ENCODE measurements around the gene GRB10.

Gene GRB10

GRCh38 chr7:50619684-50620083 is 163.0 kb downstream of the GRB10 start:
- no peak overlapping the region for H3K14ac ChIP-seq (ENCODE audit: low read length)
- H2BK15ac ChIP-seq (ENCODE audit: low read length) = no peak overlapping the region
- H3K36me3 ChIP-seq (replicated peaks in 1 of 2; ENCODE audit: control insufficient read depth in 2 of 2, insufficient read depth in 2 of 2, low read length in 2 of 2) = peaks cover 7 to 73% of the 10 kb centered on the region in 2 donors
- no peak overlapping the region for H2AFZ ChIP-seq (ENCODE audit: low read length)
- H3K4me1 ChIP-seq (ENCODE audit: control insufficient read depth in 2 of 2, insufficient read depth in 1 of 2, low read depth in 1 of 2, low read length in 2 of 2) = peaks cover 0 to 2% of the 10 kb centered on the region in 2 donors
- no peaks in the 10 kb centered on the region for H3K27me3 ChIP-seq (ENCODE audit: control insufficient read depth in 3 of 3, insufficient read depth in 3 of 3, low read depth in 1 of 3, low read length in 3 of 3)
- no peaks in the 10 kb centered on the region for H3K79me1 ChIP-seq (ENCODE audit: low read depth, low read length)
- H3K9ac ChIP-seq (ENCODE audit: low read depth, low read length, poor library complexity) = peak overlapping the region; percentile 56
- H3K18ac ChIP-seq (ENCODE audit: low read length) = peak overlapping the region; percentile 20
- H2BK12ac ChIP-seq (ENCODE audit: low read length) = no peak overlapping the region
- H3K4ac ChIP-seq (ENCODE audit: low read length) = no peak overlapping the region
- H2BK120ac ChIP-seq (ENCODE audit: low read depth, low read length) = no peak overlapping the region
- H2BK5ac ChIP-seq (ENCODE audit: low read length) = no peak overlapping the region
- H3K23ac ChIP-seq (ENCODE audit: low read depth, low read length, poor library complexity) = no peak overlapping the region
- H3K4me3 ChIP-seq (ENCODE audit: low read length in 2 of 2) = no peak overlapping the region
- peaks cover 0 to 2% of the 10 kb centered on the region in 2 donors for H3K9me3 ChIP-seq (replicated peaks in 1 of 2; ENCODE audit: control insufficient read depth in 2 of 2, insufficient read depth in 1 of 2, low read depth in 1 of 2, low read length in 2 of 2)
- no peak overlapping the region for H4K91ac ChIP-seq (ENCODE audit: low read depth, low read length, poor library complexity)
- no peak for DNase-seq (ENCODE audit: low spot score)
- H2AK5ac ChIP-seq (ENCODE audit: low read depth, low read length) = no peak overlapping the region
- no peak overlapping the region for H3K27ac ChIP-seq (replicated peaks; ENCODE audit: low read length)
- WGBS, 2 donors (ENCODE audit: extremely low coverage in 2 of 2, insufficient read length in 2 of 2, insufficient replicate concordance in 1 of 2) = no CpG with 5 or more reads among the region's 14 CpGs
- H3K4me2 ChIP-seq (ENCODE audit: insufficient read depth, low read length, poor library complexity, severe bottlenecking) = no peak overlapping the region
- peak overlapping the region; percentile 70 for H4K8ac ChIP-seq (ENCODE audit: low read depth, low read length)

GRCh38 chr7:50618281-50618680 is 164.4 kb downstream of the GRB10 start:
- WGBS, 2 donors (ENCODE audit: extremely low coverage in 2 of 2, insufficient read length in 2 of 2, insufficient replicate concordance in 1 of 2) = no CpG with 5 or more reads among the region's 5 CpGs
- Histone ChIP-seq H3K27me3 (ENCODE audit: control insufficient read depth in 3 of 3, insufficient read depth in 3 of 3, low read depth in 1 of 3, low read length in 3 of 3) (no peaks in the 10 kb centered on the region), H3K36me3 (replicated peaks in 1 of 2; ENCODE audit: control insufficient read depth in 2 of 2, insufficient read depth in 2 of 2, low read length in 2 of 2) (peaks cover 16 to 75% of the 10 kb centered on the region in 2 donors), H4K91ac (ENCODE audit: low read depth, low read length, poor library complexity) (no peak overlapping the region), H3K4me1 (ENCODE audit: control insufficient read depth in 2 of 2, insufficient read depth in 1 of 2, low read depth in 1 of 2, low read length in 2 of 2) (peaks cover 0 to 2% of the 10 kb centered on the region in 2 donors), H3K4ac (ENCODE audit: low read length) (no peak overlapping the region), H2AFZ (ENCODE audit: low read length) (no peak overlapping the region), H2BK120ac (ENCODE audit: low read depth, low read length) (no peak overlapping the region), H2BK15ac (ENCODE audit: low read length) (no peak overlapping the region), H2BK5ac (ENCODE audit: low read length) (no peak overlapping the region), H3K4me2 (ENCODE audit: insufficient read depth, low read length, poor library complexity, severe bottlenecking) (no peak overlapping the region), H3K14ac (ENCODE audit: low read length) (no peak overlapping the region), H3K4me3 (ENCODE audit: low read length in 2 of 2) (no peak overlapping the region), H2BK12ac (ENCODE audit: low read length) (no peak overlapping the region), H2AK5ac (ENCODE audit: low read depth, low read length) (no peak overlapping the region), H3K79me1 (ENCODE audit: low read depth, low read length) (no peaks in the 10 kb centered on the region), H3K18ac (ENCODE audit: low read length) (no peak overlapping the region), H3K27ac (replicated peaks; ENCODE audit: low read length) (no peak overlapping the region), H4K8ac (ENCODE audit: low read depth, low read length) (no peak overlapping the region), H3K23ac (ENCODE audit: low read depth, low read length, poor library complexity) (no peak overlapping the region), H3K9ac (ENCODE audit: low read depth, low read length, poor library complexity) (no peak overlapping the region), H3K9me3 (replicated peaks in 1 of 2; ENCODE audit: control insufficient read depth in 2 of 2, insufficient read depth in 1 of 2, low read depth in 1 of 2, low read length in 2 of 2) (peaks cover 0 to 3% of the 10 kb centered on the region in 2 donors)
- no peak for DNase-seq (ENCODE audit: low spot score)

- Histone ChIP-seq H2BK120ac (ENCODE audit: low read depth, low read length) (no peak overlapping the region), H3K79me1 (ENCODE audit: low read depth, low read length) (no peaks in the 10 kb centered on the region), H3K27me3 (ENCODE audit: control insufficient read depth in 3 of 3, insufficient read depth in 3 of 3, low read depth in 1 of 3, low read length in 3 of 3) (no peaks in the 10 kb centered on the region), H3K4ac (ENCODE audit: low read length) (no peak overlapping the region), H3K23ac (ENCODE audit: low read depth, low read length, poor library complexity) (no peak overlapping the region), H3K9ac (ENCODE audit: low read depth, low read length, poor library complexity) (no peak overlapping the region), H2BK5ac (ENCODE audit: low read length) (no peak overlapping the region), H2BK15ac (ENCODE audit: low read length) (no peak overlapping the region), H4K8ac (ENCODE audit: low read depth, low read length) (no peak overlapping the region), H3K36me3 (replicated peaks in 1 of 2; ENCODE audit: control insufficient read depth in 2 of 2, insufficient read depth in 2 of 2, low read length in 2 of 2) (peaks cover 22 to 94% of the 10 kb centered on the region in 2 donors), H3K4me3 (ENCODE audit: low read length in 2 of 2) (no peak overlapping the region), H2BK12ac (ENCODE audit: low read length) (no peak overlapping the region), H2AK5ac (ENCODE audit: low read depth, low read length) (no peak overlapping the region), H3K4me2 (ENCODE audit: insufficient read depth, low read length, poor library complexity, severe bottlenecking) (no peak overlapping the region), H3K18ac (ENCODE audit: low read length) (no peak overlapping the region), H3K14ac (ENCODE audit: low read length) (no peak overlapping the region), H3K9me3 (replicated peaks in 1 of 2; ENCODE audit: control insufficient read depth in 2 of 2, insufficient read depth in 1 of 2, low read depth in 1 of 2, low read length in 2 of 2) (peaks cover 0 to 3% of the 10 kb centered on the region in 2 donors), H3K4me1 (ENCODE audit: control insufficient read depth in 2 of 2, insufficient read depth in 1 of 2, low read depth in 1 of 2, low read length in 2 of 2) (peaks cover 0 to 2% of the 10 kb centered on the region in 2 donors), H3K27ac (replicated peaks; ENCODE audit: low read length) (no peak overlapping the region), H4K91ac (ENCODE audit: low read depth, low read length, poor library complexity) (no peak overlapping the region), H2AFZ (ENCODE audit: low read length) (no peak overlapping the region)
- WGBS, 2 donors (ENCODE audit: extremely low coverage in 2 of 2, insufficient read length in 2 of 2, insufficient replicate concordance in 1 of 2) = no CpG with 5 or more reads among the region's 5 CpGs
- no peak for DNase-seq (ENCODE audit: low spot score)
Observed at GRCh38 chr7:50615519-50616080, 167.1 kb downstream of the GRB10 start.

- no peak for DNase-seq (ENCODE audit: low spot score)
- Histone ChIP-seq H2BK120ac (ENCODE audit: low read depth, low read length) (no peak overlapping the region), H3K4me3 (ENCODE audit: low read length in 2 of 2) (no peak overlapping the region), H3K14ac (ENCODE audit: low read length) (no peak overlapping the region), H3K27me3 (ENCODE audit: control insufficient read depth in 3 of 3, insufficient read depth in 3 of 3, low read depth in 1 of 3, low read length in 3 of 3) (no peaks in the 10 kb centered on the region), H2BK5ac (ENCODE audit: low read length) (no peak overlapping the region), H3K79me1 (ENCODE audit: low read depth, low read length) (no peaks in the 10 kb centered on the region), H3K9ac (ENCODE audit: low read depth, low read length, poor library complexity) (peak overlapping the region; percentile 35), H2AK5ac (ENCODE audit: low read depth, low read length) (no peak overlapping the region), H3K4ac (ENCODE audit: low read length) (no peak overlapping the region), H3K36me3 (replicated peaks in 1 of 2; ENCODE audit: control insufficient read depth in 2 of 2, insufficient read depth in 2 of 2, low read length in 2 of 2) (peaks cover 24 to 96% of the 10 kb centered on the region in 2 donors), H3K9me3 (replicated peaks in 1 of 2; ENCODE audit: control insufficient read depth in 2 of 2, insufficient read depth in 1 of 2, low read depth in 1 of 2, low read length in 2 of 2) (peaks cover 0 to 3% of the 10 kb centered on the region in 2 donors), H3K23ac (ENCODE audit: low read depth, low read length, poor library complexity) (no peak overlapping the region), H3K18ac (ENCODE audit: low read length) (no peak overlapping the region), H2AFZ (ENCODE audit: low read length) (no peak overlapping the region), H4K8ac (ENCODE audit: low read depth, low read length) (no peak overlapping the region), H3K27ac (replicated peaks; ENCODE audit: low read length) (no peak overlapping the region), H3K4me1 (ENCODE audit: control insufficient read depth in 2 of 2, insufficient read depth in 1 of 2, low read depth in 1 of 2, low read length in 2 of 2) (peaks cover 0 to 2% of the 10 kb centered on the region in 2 donors), H2BK12ac (ENCODE audit: low read length) (no peak overlapping the region), H3K4me2 (ENCODE audit: insufficient read depth, low read length, poor library complexity, severe bottlenecking) (no peak overlapping the region), H4K91ac (ENCODE audit: low read depth, low read length, poor library complexity) (no peak overlapping the region), H2BK15ac (ENCODE audit: low read length) (no peak overlapping the region)
- no CpG with 5 or more reads among the region's 20 CpGs for WGBS, 2 donors (ENCODE audit: extremely low coverage in 2 of 2, insufficient read length in 2 of 2, insufficient replicate concordance in 1 of 2)
Observed at GRCh38 chr7:50614721-50615518, 167.8 kb downstream of the GRB10 start.
